ENCODE measurements around the gene DNAH2.

DNAH2 gene

DNA sequence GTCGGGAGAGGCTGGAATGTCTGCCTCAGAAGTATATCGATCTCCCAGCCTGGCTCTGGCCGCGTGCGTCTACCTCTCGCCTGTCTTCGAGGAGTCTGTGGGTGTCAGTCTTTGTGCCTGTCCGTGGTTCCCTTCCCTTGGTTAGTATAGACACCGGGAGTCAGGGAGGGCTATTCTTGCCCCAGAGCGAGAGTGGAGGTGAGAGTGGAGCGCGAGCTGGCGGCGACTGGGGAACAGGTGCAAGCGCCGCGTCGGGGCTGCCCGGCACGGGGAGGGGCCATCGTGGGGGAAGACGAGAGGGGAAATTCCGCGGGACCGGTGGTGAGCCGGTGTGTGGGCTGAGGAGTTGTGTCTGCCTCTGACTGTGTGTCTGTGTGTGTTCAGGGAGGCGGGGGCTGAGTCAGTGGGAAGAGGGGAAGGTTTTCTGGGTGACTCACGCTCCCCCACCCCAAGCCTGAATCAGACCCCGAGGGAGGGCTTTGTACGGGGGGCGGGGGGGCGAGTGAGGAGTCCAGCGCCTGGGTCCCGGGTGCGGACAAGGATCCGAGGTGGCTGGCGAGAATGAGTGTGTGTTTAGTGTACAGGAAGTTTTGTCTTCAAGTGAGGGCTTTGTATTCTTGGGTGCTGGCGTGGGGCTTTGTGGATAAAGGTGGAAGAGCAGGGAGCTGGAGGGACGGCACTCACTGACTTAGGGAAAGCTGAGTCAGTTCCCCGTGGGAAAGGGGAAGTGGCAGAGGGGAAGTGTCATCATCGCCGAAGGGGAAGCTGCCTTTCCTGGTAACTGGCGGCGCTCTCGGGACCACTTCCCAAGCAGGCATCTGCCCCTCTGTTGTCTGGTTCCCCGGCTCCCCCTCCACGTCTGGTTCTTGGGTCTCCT lies 125.1 kb downstream of the DNAH2 start:
- no peak for FAIRE-seq

DNA sequence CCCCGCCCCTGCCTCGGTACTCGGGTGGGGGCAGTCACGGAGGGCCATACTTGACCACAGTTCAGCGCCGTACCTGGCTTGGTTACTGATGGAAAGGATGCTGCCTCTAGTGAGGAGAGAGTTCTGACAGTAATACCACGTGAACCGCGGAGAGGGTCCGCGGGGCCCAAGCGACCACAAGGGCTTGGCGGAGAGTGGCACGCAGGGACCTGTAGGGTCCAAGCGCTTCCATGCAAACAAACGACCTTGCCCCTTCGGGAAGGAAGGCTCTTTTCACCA lies 125.7 kb downstream of the DNAH2 start:
- no peak for FAIRE-seq

DNA sequence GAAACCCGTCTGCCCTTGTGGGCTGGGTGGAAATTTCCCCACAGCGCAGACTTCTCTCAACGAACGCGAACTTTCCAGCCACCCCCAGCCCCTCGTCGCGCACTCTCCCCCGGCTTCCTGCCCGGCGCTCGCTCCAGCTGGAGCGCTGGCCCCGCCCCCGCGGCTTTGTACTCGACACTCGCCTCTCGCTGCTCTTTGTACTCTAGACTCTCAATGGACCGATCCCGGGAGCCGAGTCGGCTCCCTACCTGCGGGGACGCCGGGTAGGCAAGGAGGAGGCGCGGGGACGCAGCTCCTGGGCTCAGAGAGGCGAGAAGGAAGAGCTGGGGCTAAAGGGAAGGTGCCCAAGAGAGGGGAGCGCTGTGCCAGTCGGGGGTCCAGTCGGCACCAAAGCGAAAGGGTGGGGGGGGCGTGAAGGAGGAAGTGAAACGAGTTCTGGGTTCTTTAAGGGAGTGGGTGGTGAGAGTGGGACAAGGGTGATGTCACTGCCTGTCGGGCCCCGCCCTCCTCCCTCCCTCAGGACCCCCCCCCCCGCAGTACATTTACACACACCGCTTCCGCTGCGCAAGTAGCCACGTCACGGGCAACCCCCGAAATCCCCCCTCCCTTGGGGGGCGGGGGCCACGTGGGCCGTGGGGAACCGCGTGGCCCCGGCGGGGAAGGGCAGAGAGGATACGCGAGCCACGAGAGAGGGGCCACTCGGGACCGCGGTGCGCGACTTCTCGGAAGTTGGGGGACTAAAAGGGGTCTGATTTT lies 126.2 kb downstream of the DNAH2 start:
- FAIRE-seq, result no peak

DNA sequence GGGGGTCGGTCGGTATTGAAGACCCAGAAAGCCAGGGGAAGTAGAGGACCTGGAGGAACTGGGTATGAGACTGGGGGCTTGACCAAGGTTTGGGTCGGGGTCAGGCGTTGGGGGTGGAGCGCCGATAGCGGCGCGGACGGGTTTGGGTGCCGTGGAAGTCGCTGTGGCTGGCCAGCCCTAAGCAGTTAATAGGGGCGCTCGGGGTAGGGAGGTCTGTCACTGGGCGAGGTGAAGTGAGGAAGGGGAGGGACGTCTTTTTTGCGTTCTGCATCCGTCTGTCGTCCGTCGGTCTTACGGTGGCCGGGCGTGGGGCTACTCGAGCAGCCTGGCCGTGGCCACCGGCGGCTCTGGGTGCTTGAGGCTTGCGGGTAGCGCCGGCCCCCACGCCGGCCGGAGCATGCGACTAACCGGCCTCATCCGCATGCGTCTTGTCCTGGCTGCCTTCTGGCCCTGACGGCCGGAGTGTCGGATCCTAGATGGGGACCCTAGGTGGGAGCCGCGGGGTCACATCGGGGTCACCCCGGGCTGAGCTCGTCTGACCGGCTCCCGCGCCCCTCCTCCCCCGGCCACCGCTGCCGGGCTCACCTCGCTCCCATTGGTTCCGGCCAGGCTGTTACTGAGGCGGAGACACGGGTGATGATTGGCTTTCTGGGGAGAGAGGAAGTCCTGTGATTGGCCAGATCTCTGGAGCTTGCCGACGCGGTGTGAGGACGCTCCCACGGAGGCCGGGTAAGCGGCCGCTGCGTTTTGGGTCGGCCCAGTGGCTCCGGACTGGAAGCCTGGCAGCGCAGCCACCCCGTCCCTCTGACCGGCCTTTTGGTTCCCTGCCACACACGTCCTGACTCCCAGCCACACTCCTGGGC lies 127.0 kb downstream of the DNAH2 start:
- peak; percentile 98 for FAIRE-seq

DNA sequence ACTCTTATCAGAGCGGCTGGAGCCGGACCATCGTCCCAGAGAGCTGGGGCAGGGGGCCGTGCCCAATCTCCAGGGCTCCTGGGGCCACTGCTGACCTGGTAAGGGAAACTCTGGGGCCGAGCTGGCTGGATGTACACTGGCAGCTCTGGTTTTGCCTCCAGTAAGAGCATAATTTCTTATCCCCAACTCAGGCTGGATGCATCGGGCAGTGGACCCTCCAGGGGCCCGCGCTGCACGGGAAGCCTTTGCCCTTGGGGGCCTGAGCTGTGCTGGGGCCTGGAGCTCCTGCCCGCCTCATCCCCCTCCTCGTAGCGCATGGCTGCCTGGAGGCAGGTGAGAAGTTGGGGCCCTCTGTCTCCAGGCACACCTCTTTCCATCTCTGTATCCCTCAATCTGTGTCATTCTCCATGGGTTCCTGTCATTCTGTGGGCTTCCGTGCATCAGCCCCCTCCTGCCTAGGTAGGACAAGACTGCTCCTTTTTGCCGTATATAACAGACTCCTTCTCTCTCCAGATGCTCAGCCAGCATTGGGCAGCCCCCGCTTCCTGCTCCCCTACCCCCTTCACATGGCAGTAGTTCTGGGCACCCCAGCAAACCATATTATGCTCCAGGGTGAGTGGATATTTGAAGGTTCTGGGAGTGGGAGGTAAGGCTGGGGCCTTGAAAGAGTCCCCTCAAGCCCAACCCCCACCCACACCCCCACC lies 128.0 kb downstream of the DNAH2 start:
- FAIRE-seq, result no peak

DNA sequence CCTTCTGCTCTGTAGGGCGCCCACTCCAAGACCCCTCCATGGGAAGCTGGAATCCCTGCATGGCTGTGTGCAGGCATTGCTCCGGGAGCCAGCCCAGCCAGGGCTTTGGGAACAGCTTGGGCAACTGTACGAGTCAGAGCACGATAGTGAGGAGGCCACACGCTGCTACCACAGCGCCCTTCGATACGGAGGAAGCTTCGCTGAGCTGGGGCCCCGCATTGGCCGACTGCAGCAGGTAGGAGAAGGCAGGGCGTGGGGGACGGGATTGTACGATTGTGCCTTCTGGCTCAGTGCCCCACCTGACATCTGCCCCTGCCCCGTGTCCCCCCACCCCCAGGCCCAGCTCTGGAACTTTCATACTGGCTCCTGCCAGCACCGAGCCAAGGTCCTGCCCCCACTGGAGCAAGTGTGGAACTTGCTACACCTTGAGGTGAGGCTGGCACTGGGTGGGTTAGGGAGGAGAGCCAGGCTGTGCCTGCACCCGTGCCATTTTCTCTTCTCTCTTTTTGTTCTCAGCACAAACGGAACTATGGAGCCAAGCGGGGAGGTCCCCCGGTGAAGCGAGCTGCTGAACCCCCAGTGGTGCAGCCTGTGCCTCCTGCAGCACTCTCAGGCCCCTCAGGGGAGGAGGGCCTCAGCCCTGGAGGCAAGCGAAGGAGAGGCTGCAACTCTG lies 128.7 kb downstream of the DNAH2 start:
- FAIRE-seq, result no peak

DNA sequence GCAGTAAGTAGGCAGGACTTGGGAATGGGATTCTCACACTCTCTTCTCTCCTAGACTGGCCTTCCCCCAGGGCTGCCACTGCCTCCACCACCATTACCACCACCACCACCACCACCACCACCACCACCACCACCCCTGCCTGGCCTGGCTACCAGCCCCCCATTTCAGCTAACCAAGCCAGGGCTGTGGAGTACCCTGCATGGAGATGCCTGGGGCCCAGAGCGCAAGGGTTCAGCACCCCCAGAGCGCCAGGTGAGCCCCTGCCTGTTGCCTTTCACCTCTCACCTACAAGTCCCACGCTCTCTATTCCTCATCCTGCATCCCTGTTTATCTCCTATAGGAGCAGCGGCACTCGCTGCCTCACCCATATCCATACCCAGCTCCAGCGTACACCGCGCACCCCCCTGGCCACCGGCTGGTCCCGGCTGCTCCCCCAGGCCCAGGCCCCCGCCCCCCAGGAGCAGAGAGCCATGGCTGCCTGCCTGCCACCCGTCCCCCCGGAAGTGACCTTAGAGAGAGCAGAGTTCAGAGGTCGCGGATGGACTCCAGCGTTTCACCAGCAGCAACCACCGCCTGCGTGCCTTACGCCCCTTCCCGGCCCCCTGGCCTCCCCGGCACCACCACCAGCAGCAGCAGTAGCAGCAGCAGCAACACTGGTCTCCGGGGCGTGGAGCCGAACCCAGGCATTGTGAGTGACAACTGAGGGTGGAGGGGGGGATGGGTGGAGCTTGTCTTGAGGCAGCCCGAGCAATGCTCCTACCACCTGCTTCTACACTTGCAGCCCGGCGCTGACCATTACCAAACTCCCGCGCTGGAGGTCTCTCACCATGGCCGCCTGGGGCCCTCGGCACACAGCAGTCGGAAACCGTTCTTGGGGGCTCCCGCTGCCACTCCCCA lies 129.5 kb downstream of the DNAH2 start:
- no peak for FAIRE-seq

DNA sequence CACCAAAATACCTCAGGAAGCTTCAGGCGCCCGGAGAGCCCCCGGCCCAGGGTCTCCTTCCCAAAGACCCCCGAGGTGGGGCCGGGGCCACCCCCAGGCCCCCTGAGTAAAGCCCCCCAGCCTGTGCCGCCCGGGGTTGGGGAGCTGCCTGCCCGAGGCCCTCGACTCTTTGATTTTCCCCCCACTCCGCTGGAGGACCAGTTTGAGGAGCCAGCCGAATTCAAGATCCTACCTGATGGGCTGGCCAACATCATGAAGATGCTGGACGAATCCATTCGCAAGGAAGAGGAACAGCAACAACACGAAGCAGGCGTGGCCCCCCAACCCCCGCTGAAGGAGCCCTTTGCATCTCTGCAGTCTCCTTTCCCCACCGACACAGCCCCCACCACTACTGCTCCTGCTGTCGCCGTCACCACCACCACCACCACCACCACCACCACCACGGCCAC lies 130.6 kb downstream of the DNAH2 start:
- FAIRE-seq, result no peak

DNA sequence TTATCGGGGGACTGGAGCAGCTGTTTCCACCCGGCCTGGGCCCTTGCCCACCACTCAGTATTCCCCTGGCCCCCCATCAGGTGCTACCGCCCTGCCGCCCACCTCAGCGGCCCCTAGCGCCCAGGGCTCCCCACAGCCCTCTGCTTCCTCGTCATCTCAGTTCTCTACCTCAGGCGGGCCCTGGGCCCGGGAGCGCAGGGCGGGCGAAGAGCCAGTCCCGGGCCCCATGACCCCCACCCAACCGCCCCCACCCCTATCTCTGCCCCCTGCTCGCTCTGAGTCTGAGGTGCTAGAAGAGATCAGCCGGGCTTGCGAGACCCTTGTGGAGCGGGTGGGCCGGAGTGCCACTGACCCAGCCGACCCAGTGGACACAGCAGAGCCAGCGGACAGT lies 131.2 kb downstream of the DNAH2 start:
- no peak for FAIRE-seq

DNA sequence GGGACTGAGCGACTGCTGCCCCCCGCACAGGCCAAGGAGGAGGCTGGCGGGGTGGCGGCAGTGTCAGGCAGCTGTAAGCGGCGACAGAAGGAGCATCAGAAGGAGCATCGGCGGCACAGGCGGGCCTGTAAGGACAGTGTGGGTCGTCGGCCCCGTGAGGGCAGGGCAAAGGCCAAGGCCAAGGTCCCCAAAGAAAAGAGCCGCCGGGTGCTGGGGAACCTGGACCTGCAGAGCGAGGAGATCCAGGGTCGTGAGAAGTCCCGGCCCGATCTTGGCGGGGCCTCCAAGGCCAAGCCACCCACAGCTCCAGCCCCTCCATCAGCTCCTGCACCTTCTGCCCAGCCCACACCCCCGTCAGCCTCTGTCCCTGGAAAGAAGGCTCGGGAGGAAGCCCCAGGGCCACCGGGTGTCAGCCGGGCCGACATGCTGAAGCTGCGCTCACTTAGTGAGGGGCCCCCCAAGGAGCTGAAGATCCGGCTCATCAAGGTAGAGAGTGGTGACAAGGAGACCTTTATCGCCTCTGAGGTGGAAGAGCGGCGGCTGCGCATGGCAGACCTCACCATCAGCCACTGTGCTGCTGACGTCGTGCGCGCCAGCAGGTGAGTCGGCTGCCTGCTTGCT lies 131.7 kb downstream of the DNAH2 start:
- FAIRE-seq, result no peak

DNA sequence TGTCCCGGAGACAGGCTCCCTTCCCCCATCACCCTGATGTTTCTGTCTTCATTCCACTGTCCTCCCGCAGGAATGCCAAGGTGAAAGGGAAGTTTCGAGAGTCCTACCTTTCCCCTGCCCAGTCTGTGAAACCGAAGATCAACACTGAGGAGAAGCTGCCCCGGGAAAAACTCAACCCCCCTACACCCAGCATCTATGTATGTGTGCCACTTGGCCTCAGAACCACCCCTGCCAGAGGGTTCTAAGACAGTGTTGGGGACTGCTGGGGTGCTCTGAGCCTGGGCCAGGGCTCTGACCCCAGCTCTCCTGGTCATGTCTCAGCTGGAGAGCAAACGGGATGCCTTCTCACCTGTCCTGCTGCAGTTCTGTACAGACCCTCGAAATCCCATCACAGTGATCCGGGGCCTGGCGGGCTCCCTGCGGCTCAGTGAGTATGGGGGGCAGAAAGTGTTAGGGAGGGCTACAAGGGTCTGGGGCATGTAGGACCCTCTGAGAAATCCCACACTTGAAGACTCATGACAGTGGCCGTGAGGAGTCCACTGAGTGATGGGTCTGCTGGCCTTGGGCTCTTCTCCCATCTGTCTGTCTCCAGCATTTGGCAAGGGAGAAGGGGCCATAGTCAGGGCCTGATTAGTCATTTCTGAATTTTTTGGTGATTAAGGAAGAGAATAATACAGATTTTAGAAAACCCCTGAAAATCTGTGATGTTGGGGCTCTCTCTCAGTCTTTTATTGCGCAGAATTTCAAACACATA lies 132.4 kb downstream of the DNAH2 start:
- no peak for FAIRE-seq

DNA sequence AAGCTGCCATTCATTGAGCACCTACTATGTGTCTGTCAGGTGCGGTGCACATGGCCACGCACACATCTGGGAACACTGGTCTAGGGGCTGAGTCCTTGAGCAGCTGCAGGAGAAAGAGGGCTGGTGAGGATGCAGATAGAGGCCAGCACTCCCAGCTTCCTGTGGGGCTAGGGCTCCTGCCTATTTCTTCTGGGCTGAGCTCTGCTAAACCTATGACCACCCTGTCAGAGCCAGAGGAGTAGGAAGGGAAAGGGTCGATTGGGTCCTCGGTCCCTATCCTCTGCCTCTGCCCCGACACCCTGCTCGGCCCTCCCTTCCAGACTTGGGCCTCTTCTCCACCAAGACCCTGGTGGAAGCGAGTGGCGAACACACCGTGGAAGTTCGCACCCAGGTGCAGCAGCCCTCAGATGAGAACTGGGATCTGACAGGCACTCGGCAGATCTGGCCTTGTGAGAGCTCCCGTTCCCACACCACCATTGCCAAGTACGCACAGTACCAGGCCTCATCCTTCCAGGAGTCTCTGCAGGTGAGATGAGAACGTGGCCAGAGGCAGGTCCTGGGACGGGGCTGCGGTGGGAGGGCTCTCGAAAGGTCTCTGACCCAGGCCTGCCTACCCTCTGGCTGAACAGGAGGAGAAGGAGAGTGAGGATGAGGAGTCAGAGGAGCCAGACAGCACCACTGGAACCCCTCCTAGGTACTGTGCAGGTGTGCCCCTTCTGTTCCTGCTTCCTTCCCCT lies 133.3 kb downstream of the DNAH2 start:
- no peak for FAIRE-seq

DNA sequence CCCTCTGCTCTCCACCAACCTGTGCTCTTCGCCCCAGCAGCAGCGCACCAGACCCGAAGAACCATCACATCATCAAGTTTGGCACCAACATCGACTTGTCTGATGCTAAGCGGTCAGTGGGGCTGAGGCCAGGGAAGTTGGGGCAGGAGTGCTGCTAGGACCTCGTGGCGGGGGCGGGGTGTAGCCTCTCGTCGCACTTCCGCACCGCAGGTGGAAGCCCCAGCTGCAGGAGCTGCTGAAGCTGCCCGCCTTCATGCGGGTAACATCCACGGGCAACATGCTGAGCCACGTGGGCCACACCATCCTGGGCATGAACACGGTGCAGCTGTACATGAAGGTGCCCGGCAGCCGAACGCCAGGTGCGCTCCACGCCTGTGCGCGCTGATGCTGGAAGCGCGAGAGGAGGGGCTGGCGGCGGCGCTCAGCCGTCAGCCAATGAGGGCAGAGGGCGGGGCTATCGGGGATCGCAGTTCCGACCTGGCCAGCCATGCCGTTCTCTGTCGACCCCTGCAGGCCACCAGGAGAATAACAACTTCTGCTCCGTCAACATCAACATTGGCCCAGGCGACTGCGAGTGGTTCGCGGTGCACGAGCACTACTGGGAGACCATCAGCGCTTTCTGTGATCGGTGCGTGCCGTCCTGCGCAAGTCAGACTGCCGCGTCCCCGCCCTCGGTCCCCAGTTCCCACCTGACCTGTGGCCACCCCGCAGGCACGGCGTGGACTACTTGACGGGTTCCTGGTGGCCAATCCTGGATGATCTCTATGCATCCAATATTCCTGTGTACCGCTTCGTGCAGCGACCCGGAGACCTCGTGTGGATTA lies 134.1 kb downstream of the DNAH2 start:
- peak; percentile 95 for FAIRE-seq

DNA sequence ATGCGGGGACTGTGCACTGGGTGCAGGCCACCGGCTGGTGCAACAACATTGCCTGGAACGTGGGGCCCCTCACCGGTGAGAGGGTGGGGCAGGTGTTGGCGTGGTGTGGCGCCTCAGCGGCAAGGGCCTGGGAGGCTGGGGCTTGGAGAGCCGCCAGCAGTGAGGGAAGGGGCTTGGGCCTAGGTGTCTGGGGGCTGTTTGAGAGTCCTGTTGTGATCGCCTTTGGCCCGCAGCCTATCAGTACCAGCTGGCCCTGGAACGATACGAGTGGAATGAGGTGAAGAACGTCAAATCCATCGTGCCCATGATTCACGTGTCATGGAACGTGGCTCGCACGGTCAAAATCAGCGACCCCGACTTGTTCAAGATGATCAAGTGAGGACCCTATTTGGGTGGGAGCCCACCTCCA lies 134.7 kb downstream of the DNAH2 start:
- FAIRE-seq, result no peak

DNA sequence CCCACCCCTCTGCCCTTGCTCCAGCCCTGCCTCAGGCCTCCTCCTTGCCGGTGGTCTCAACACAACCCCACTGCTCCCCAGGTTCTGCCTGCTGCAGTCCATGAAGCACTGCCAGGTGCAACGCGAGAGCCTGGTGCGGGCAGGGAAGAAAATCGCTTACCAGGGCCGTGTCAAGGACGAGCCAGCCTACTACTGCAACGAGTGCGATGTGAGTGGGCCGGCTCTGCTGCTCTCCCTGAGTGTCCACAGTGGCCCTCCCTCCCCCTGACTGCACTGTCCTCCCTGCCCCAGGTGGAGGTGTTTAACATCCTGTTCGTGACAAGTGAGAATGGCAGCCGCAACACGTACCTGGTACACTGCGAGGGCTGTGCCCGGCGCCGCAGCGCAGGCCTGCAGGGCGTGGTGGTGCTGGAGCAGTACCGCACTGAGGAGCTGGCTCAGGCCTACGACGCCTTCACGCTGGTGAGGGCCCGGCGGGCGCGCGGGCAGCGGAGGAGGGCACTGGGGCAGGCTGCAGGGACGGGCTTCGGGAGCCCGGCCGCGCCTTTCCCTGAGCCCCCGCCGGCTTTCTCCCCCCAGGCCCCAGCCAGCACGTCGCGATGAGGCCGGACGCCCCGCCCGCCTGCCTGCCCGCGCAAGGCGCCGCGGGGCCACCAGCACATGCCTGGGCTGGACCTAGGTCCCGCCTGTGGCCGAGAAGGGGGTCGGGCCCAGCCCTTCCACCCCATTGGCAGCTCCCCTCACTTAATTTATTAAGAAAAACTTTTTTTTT lies 135.6 kb downstream of the DNAH2 start:
- no peak for FAIRE-seq

DNA sequence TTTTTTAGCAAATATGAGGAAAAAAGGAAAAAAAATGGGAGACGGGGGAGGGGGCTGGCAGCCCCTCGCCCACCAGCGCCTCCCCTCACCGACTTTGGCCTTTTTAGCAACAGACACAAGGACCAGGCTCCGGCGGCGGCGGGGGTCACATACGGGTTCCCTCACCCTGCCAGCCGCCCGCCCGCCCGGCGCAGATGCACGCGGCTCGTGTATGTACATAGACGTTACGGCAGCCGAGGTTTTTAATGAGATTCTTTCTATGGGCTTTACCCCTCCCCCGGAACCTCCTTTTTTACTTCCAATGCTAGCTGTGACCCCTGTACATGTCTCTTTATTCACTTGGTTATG lies 136.1 kb downstream of the DNAH2 start:
- no peak for FAIRE-seq

DNA sequence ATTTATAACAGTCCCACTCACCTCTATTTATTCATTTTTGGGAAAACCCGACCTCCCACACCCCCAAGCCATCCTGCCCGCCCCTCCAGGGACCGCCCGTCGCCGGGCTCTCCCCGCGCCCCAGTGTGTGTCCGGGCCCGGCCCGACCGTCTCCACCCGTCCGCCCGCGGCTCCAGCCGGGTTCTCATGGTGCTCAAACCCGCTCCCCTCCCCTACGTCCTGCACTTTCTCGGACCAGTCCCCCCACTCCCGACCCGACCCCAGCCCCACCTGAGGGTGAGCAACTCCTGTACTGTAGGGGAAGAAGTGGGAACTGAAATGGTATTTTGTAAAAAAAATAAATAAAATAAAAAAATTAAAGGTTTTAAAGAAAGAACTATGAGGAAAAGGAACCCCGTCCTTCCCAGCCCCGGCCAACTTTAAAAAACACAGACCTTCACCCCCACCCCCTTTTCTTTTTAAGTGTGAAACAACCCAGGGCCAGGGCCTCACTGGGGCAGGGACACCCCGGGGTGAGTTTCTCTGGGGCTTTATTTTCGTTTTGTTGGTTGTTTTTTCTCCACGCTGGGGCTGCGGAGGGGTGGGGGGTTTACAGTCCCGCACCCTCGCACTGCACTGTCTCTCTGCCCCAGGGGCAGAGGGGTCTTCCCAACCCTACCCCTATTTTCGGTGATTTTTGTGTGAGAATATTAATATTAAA lies 136.7 kb downstream of the DNAH2 start:
- FAIRE-seq, result no peak
